SK-N-SH treated with all-trans-retinoic acid at 6 μM for 48 hours (cell line): Measurements from ENCODE around the gene HDAC4.

ENCODE experiments used
- ATAC-seq: fragments of 200-7000 bp; cut with Tn5 transposase; 3 replicates; pipeline ENCODE4 v1.9.1; 2020; ENCODE audit warnings: mild to moderate bottlenecking, moderate library complexity
- ARNTL ChIP-seq: fragments of 450-650 bp; formaldehyde crosslinking; IDR thresholded peaks from 2 replicates; pipeline ENCODE4 v1.5.0; 2020; ENCODE audit warnings: low read depth, mild to moderate bottlenecking, moderate library complexity, borderline replicate concordance
- BACH2 ChIP-seq: fragments of 250-450 bp; sonication (Bioruptor Pico); IDR thresholded peaks from 2 replicates; pipeline ENCODE4 v1.9.0; 2021; ENCODE audit warnings: mild to moderate bottlenecking, borderline replicate concordance
- CSDC2 ChIP-seq: fragments of 250-450 bp; sonication (Bioruptor Pico); IDR thresholded peaks from 2 replicates; pipeline ENCODE4 v1.5.0; 2020; ENCODE audit warnings: mild to moderate bottlenecking, moderate library complexity
- ESRRG ChIP-seq: fragments of 250-450 bp; sonication (Bioruptor Pico); IDR thresholded peaks from 2 replicates; pipeline ENCODE4 v1.6.1; 2021; ENCODE audit warnings: mild to moderate bottlenecking
- GLIS3 ChIP-seq: fragments of 250-450 bp; sonication (Bioruptor Pico); IDR thresholded peaks from 2 replicates; pipeline ENCODE4 v1.5.0; 2020; ENCODE audit warnings: mild to moderate bottlenecking, moderate library complexity
- OSR1 ChIP-seq: fragments of 250-450 bp; sonication (Bioruptor Pico); IDR thresholded peaks from 2 replicates; pipeline ENCODE4 v1.8.0; 2022; ENCODE audit warnings: moderate library complexity, mild to moderate bottlenecking, inconsistent platforms
- PPARA ChIP-seq: fragments of 250-450 bp; sonication (Bioruptor Pico); IDR thresholded peaks from 2 replicates; pipeline ENCODE4 v1.5.0; 2020; ENCODE audit warnings: mild to moderate bottlenecking, borderline replicate concordance
- RARB ChIP-seq: fragments of 250-450 bp; sonication (Bioruptor Pico); IDR thresholded peaks from 2 replicates; pipeline ENCODE4 v1.8.0; 2021; ENCODE audit warnings: mild to moderate bottlenecking, moderate library complexity
- SNAI2 ChIP-seq: fragments of 250-450 bp; sonication (Bioruptor Pico); IDR thresholded peaks from 2 replicates; pipeline ENCODE4 v1.5.0; 2020; ENCODE audit warnings: mild to moderate bottlenecking, moderate library complexity
- TOX ChIP-seq: fragments of 250-450 bp; sonication (Bioruptor Pico); IDR thresholded peaks from 2 replicates; pipeline ENCODE4 v1.8.0; 2021; ENCODE audit warnings: mild to moderate bottlenecking, moderate library complexity, borderline replicate concordance
- ZFP3 ChIP-seq: fragments of 250-450 bp; sonication (Bioruptor Pico); IDR thresholded peaks from 2 replicates; pipeline ENCODE4 v1.5.0; 2020; ENCODE audit warnings: mild to moderate bottlenecking, moderate library complexity
- ZFP30 ChIP-seq: fragments of 450-650 bp; formaldehyde crosslinking; IDR thresholded peaks from 2 replicates; pipeline ENCODE4 v1.5.0; 2022; ENCODE audit warnings: mild to moderate bottlenecking, moderate library complexity
- ZNF565 ChIP-seq: fragments of 450-650 bp; formaldehyde crosslinking; conservative IDR thresholded peaks from 2 replicates; pipeline ENCODE4 v1.5.0; 2020; ENCODE audit warnings: low read depth, mild to moderate bottlenecking, moderate library complexity
- ZNF70 ChIP-seq: fragments of 450-650 bp; formaldehyde crosslinking; IDR thresholded peaks from 2 replicates; pipeline ENCODE4 v1.5.0; 2020; ENCODE audit warnings: mild to moderate bottlenecking, moderate library complexity
- ZNF8 ChIP-seq: fragments of 450-650 bp; formaldehyde crosslinking; IDR thresholded peaks from 2 replicates; pipeline ENCODE4 v1.5.0; 2020; ENCODE audit warnings: mild to moderate bottlenecking, moderate library complexity
- TF ChIP-seq, protein P1 (sequence below): fragments of 250-450 bp; sonication (Bioruptor Pico); IDR thresholded peaks from 2 replicates; pipeline ENCODE4 v1.5.0; 2020; ENCODE audit warnings: mild to moderate bottlenecking, moderate library complexity
- TF ChIP-seq, protein P2 (sequence below): fragments of 250-450 bp; sonication (Bioruptor Pico); IDR thresholded peaks from 2 replicates; pipeline ENCODE4 v1.5.1; 2021; ENCODE audit warnings: mild to moderate bottlenecking, moderate library complexity
- TF ChIP-seq, protein P3 (sequence below): fragments of 250-450 bp; sonication (Bioruptor Pico); IDR thresholded peaks from 2 replicates; pipeline ENCODE4 v1.8.0; 2021; ENCODE audit warnings: low read depth, mild to moderate bottlenecking, moderate library complexity, borderline replicate concordance
- TF ChIP-seq, protein P4 (sequence below): fragments of 250-450 bp; sonication (Bioruptor Pico); IDR thresholded peaks from 2 replicates; pipeline ENCODE4 v1.8.0; 2020; ENCODE audit warnings: mild to moderate bottlenecking, moderate library complexity, borderline replicate concordance
- TF ChIP-seq, protein P5 (sequence below): fragments of 250-450 bp; sonication (Bioruptor Pico); IDR thresholded peaks from 2 replicates; pipeline ENCODE4 v1.5.1; 2020; ENCODE audit warnings: low read depth, mild to moderate bottlenecking, moderate library complexity

Gene HDAC4

DNA sequence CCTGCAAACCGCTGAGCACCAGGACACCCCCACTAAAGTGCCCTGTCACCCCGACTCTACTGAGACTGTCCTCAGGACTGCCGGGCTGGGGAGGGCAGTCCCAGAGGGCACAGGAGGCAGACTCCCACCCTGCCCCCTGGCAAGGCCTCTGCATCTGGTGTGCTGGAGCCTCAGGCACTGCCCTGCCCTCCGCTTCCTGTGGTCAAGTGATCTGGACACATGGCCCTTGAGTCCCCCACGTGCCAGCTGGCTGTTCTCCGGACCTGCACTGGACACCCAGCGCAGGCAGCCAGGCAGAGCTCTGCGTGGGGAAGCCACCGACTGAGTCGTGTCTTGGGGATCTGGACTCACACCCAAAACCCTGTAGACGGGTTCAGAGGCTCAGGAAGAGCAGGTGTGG lies 335.3 kb downstream of the HDAC4 start:
- ATAC-seq, result no peak
- no peak for TF ChIP-seq BACH2 (CRISPR knock-in tag)
- TF ChIP-seq ZFP3 (CRISPR knock-in tag), result no peak
- TF ChIP-seq, protein P1, sequence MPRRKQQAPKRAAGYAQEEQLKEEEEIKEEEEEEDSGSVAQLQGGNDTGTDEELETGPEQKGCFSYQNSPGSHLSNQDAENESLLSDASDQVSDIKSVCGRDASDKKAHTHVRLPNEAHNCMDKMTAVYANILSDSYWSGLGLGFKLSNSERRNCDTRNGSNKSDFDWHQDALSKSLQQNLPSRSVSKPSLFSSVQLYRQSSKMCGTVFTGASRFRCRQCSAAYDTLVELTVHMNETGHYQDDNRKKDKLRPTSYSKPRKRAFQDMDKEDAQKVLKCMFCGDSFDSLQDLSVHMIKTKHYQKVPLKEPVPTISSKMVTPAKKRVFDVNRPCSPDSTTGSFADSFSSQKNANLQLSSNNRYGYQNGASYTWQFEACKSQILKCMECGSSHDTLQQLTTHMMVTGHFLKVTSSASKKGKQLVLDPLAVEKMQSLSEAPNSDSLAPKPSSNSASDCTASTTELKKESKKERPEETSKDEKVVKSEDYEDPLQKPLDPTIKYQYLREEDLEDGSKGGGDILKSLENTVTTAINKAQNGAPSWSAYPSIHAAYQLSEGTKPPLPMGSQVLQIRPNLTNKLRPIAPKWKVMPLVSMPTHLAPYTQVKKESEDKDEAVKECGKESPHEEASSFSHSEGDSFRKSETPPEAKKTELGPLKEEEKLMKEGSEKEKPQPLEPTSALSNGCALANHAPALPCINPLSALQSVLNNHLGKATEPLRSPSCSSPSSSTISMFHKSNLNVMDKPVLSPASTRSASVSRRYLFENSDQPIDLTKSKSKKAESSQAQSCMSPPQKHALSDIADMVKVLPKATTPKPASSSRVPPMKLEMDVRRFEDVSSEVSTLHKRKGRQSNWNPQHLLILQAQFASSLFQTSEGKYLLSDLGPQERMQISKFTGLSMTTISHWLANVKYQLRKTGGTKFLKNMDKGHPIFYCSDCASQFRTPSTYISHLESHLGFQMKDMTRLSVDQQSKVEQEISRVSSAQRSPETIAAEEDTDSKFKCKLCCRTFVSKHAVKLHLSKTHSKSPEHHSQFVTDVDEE (CRISPR knock-in tag), result no peak
- no peak for TF ChIP-seq ZFP30 (CRISPR knock-in tag)
- TF ChIP-seq ZNF8 (CRISPR knock-in tag), result no peak
- TF ChIP-seq CSDC2, result no peak
- TF ChIP-seq PPARA (CRISPR knock-in tag), result no peak
- TF ChIP-seq TOX (CRISPR knock-in tag), result no peak
- TF ChIP-seq GLIS3 (CRISPR knock-in tag), result no peak

DNA sequence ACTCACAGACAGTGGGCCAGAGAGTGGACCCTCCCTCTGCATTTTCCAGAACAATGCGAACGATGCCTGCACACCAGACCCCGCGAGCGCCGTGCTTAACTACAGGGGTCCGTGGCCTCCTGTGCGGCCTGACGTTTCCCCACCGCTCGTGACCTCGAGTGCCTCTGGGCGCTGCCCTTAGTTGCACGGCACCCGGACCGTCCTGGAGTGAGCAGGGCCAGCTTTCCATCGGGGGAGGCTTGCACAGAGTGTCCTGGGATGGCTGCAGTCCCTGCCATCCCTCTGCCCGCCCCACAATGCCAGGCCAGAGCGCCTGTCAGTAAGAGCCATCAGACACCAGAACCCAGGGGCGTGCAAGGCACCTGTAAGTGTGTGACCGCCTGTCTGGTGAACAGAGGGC lies 335.9 kb downstream of the HDAC4 start:
- ATAC-seq, result no peak
- no peak for TF ChIP-seq SNAI2 (CRISPR knock-in tag)
- TF ChIP-seq, protein P2, sequence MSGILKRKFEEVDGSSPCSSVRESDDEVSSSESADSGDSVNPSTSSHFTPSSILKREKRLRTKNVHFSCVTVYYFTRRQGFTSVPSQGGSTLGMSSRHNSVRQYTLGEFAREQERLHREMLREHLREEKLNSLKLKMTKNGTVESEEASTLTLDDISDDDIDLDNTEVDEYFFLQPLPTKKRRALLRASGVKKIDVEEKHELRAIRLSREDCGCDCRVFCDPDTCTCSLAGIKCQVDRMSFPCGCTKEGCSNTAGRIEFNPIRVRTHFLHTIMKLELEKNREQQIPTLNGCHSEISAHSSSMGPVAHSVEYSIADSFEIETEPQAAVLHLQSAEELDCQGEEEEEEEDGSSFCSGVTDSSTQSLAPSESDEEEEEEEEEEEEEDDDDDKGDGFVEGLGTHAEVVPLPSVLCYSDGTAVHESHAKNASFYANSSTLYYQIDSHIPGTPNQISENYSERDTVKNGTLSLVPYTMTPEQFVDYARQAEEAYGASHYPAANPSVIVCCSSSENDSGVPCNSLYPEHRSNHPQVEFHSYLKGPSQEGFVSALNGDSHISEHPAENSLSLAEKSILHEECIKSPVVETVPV (CRISPR knock-in tag), result no peak
- TF ChIP-seq ZFP30 (CRISPR knock-in tag), result no peak
- no peak for TF ChIP-seq ARNTL (CRISPR knock-in tag)
- no peak for TF ChIP-seq ZNF70
- no peak for TF ChIP-seq ZNF8 (CRISPR knock-in tag)
- no peak for TF ChIP-seq ZNF565 (CRISPR knock-in tag)
- no peak for TF ChIP-seq ESRRG
- TF ChIP-seq ZFP3 (CRISPR knock-in tag), result no peak
- TF ChIP-seq, protein P3, sequence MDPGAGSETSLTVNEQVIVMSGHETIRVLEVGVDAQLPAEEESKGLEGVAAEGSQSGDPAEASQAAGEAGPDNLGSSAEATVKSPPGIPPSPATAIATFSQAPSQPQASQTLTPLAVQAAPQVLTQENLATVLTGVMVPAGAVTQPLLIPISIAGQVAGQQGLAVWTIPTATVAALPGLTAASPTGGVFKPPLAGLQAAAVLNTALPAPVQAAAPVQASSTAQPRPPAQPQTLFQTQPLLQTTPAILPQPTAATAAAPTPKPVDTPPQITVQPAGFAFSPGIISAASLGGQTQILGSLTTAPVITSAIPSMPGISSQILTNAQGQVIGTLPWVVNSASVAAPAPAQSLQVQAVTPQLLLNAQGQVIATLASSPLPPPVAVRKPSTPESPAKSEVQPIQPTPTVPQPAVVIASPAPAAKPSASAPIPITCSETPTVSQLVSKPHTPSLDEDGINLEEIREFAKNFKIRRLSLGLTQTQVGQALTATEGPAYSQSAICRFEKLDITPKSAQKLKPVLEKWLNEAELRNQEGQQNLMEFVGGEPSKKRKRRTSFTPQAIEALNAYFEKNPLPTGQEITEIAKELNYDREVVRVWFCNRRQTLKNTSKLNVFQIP (CRISPR knock-in tag), result no peak
- no peak for TF ChIP-seq GLIS3 (CRISPR knock-in tag)
- no peak for TF ChIP-seq CSDC2
- TF ChIP-seq BACH2 (CRISPR knock-in tag), result no peak
- TF ChIP-seq, protein P1 (CRISPR knock-in tag), result no peak
- no peak for TF ChIP-seq PPARA (CRISPR knock-in tag)
- TF ChIP-seq OSR1, result no peak
- TF ChIP-seq TOX (CRISPR knock-in tag), result no peak
- TF ChIP-seq, protein P4, sequence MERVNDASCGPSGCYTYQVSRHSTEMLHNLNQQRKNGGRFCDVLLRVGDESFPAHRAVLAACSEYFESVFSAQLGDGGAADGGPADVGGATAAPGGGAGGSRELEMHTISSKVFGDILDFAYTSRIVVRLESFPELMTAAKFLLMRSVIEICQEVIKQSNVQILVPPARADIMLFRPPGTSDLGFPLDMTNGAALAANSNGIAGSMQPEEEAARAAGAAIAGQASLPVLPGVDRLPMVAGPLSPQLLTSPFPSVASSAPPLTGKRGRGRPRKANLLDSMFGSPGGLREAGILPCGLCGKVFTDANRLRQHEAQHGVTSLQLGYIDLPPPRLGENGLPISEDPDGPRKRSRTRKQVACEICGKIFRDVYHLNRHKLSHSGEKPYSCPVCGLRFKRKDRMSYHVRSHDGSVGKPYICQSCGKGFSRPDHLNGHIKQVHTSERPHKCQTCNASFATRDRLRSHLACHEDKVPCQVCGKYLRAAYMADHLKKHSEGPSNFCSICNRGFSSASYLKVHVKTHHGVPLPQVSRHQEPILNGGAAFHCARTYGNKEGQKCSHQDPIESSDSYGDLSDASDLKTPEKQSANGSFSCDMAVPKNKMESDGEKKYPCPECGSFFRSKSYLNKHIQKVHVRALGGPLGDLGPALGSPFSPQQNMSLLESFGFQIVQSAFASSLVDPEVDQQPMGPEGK (CRISPR knock-in tag), result no peak
- TF ChIP-seq, protein P5, sequence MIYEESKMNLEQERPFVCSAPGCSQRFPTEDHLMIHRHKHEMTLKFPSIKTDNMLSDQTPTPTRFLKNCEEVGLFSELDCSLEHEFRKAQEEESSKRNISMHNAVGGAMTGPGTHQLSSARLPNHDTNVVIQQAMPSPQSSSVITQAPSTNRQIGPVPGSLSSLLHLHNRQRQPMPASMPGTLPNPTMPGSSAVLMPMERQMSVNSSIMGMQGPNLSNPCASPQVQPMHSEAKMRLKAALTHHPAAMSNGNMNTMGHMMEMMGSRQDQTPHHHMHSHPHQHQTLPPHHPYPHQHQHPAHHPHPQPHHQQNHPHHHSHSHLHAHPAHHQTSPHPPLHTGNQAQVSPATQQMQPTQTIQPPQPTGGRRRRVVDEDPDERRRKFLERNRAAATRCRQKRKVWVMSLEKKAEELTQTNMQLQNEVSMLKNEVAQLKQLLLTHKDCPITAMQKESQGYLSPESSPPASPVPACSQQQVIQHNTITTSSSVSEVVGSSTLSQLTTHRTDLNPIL, result no peak
- TF ChIP-seq RARB, result no peak
